Effector CD4-positive, alpha-beta T cell (primary cell): ENCODE measurements around the gene MT2A.
"Not testable (repeated sequence)": the region's sequence is repeated elsewhere in the genome, so short reads cannot be mapped to it uniquely, and the experiment has no call there.

Experiments used
- DNase-seq: peaks from one replicate; pipeline ENCODE4 v3.0.0-alpha.2; 2020

MT2A gene

DNA sequence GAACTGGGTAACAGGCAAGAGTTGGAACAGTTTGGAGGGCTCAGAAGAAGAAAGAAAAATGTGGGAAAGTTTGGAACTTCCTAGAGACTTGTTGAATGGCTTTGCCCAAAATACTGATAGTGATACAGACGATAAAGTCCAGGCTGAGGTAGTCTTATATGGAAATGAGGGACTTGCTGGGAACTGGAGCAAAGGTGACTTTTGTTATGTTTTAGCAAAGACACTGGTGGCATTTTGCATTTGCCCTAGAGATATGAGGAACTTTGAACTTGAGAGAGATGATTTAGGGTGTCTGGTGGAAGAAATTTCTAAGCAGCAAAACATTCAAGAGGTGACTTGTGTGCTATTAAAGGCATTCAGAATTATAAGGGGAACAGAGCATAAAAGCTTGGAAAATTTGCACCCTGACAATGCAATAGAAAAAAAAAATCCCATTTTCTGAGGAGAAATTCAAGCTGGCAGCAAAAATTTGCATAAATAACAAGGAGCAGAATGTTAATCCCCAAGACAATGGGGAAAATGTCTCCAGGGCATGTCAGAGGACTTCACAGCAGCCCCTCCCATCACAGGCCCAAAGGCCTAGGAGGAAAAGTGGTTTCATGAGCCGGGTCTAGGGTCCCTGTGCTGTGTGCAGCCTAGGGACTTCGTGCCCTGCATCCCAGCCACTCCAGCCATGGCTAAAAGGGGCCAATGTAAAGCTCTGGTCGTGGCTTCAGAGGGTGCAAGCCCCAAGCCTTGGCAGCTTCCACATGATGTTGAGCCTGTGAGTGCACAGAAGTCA is 13.5 kb downstream of the MT2A start:
- DNase-seq: not testable (repeated sequence)

DNA sequence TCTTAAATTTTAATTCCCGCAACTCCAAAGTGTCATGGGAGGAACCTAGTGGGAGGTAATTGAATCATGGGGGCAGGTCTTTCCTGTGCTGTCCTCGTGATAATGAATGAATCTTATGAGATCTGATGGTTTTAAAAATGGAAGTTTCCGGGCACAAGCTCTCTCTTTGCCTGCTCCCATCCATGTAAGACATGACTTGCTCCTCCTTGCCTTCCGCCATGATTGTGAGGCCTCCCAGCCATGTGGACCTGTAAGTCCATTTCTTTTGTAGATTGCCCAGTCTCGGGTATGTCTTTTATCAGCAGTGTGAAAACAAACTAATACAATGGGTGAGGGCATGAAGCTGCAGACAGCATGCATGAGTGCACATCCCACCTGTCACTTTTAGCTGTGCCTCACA is 14.8 kb downstream of the MT2A start:
- not testable (repeated sequence) for DNase-seq

DNA sequence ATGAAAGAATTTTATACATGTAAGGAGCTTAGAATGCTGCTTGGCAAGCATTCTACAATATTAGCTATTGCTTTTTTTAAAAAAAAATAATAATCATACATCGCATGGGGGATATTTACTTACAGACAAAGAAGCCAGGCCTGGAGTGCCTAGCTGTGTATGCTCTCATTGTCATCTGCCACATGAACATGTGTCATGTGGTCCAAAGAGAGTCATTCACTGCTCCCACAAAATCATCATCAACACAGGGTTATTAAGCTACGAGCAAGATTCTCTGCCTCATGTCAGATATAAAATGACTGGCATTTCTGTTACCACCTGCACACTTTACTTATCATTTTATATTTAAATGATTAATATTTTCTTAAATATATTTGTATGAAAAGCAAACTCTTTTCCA is 15.3 kb downstream of the MT2A start:
- no peak for DNase-seq

DNA sequence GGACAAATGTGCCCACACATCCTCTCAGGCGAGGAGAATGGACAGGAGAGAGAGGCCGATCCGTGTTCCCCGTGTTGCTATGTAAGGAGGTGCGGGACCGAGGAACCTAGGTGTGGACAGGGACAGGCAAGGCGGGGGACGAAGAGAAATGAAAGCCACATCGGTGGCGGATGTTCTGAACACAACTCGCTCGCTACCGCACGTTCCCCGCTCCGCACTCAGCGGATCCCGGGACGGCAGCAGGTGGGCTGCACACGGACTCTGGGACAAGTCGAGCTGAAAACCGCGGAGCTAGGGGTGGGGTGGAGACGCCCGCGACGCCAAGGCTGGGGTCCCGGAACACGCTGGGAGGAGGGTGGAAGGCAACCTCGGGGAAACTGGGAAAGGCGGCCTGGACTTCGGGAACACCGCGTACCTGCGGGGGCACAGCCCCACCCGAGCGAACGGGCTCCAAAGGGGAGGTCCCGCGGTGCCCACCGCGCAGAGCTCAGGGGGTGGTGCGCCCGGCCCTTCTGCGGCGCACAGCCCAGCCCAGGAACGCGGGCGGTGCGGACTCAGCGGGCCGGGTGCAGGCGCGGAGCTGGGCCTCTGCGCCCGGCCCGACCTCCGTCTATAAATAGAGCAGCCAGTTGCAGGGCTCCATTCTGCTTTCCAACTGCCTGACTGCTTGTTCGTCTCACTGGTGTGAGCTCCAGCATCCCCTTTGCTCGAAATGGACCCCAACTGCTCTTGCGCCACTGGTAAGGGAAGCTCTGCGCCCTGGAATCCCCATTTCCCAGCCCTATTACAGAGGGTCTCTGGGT is 17.0 kb downstream of the MT2A start, which contains the start of gene MT1E:
TSS of gene MT1E (plus strand) at position 642 of the 803 bp plus-strand sequence. CDS start at position 713, 71 bp downstream.
- DNase-seq: peak; percentile 18

DNA sequence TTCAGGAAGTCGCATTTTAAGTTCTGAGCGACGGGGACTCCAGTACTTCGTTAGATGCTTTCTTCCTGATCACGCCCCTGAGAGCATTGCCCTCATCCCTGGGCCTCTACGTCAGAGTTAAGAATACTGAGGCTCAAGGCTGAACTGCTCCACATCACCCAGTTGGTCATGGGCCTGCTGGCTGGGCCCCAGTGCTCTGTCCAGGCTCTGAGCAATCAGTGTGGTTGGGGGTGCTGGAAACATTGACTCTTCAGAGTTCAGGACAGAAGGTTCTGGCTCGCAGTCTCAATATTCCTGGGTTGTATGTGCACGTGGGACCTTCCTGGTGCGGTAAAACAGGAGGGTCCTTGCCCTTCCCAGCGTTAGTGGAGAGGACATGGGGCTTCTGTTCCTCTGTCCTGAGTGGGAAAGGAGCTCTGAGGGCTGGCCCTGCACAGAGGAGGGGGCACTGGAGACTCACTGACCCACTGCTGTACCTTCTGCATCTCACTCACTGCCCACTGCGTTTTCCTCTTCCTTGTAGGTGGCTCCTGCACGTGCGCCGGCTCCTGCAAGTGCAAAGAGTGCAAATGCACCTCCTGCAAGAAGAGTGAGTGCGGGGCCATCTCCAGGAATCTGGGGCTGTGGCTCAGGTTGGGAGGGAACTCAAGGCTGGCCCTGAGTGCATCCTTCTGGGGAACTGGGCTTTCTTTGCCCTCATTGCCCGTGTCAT is 17.7 kb downstream of the MT2A start:
- DNase-seq: no peak

DNA sequence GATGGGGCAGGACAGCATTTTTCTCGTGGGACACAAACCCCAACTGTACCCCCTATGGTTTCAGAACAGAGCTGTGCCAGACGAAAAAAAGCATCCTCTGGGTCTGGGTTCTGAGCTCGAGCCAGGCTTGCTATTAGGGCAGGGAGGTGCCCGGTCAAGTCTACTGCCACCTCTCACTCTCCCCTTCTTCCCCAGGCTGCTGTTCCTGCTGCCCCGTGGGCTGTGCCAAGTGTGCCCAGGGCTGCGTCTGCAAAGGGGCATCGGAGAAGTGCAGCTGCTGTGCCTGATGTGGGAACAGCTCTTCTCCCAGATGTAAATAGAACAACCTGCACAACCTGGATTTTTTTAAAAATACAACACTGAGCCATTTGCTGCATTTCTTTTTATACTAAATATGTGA is 18.3 kb downstream of the MT2A start:
- no peak for DNase-seq

DNA sequence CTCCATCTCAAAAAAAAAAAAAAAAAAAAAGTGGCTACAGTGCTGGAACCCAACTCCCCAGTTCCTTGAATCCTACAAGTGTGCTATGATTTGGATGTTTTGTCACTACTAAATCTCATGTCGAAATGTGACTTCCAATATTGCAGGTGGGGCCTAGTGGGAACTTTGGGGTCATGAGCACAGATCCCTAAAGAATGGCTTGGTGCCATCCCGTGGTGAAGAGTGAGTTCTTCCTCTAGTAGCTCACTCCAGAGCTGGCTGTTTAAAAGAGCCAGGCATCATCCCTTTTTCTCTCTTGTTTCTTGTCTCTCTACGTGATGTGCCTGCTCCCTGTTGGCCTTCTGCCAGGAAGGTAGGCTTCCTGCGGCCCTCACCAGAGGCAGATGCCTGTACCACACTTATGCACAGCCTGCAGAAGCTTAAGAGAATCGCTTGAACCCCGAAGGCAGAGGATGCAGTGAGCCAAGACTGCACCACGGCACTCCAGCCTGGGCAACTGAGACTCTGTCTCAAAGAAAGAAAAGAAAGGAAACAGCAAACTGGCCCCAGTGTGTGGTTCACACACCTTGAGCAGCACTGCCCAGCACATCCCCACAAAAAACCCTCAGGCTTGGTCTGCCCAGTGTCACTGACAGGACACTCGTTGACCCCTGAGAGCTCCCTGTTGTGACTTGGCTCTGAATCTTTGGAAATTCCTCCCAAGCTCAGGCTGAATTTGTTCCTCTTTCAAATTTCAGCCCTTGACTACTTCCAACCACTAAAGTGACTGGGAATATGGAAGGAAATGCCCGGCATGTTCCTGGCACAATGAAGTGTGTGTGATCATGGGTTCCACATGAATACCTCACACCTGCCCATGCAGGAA is 20.3 kb downstream of the MT2A start:
- no peak for DNase-seq

DNA sequence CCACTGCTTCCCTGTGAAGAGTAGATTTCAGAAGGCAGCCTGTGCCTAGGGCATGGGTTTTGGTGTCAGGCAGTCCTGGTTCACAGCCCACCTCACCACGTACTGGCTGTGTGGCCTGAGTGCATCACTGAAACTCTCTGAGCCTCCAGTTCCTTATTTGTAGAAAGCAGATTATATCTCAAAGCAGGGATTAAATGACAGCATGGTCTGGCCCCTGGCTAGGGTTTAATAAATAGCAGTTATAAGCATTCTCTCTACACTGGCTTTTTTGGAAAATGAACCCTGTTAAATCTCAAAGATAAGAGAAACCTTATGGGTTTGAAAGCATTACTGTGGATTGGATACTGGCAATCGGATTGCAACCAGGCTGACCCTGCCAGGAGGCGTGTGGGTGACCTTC is 21.1 kb downstream of the MT2A start:
- DNase-seq: no peak

DNA sequence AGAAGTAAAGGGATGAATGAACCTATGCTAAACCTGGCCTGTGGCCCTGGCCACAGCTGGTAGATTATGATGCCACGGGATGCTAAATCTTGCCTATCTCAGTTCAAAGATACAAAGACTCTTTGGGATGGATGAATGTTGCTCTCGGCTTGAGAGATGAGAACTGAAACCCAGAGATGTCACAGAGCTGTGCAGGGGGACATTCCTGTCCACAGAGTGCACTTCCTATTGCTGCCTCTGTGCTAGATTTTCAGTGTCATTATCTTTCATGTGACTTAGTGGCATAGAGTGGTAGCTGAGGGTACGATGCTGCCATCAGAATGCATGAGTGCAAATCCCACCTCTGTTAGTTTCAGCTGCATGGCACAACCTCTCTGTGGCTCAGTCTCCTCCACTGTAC is 21.8 kb downstream of the MT2A start:
- DNase-seq: no peak

DNA sequence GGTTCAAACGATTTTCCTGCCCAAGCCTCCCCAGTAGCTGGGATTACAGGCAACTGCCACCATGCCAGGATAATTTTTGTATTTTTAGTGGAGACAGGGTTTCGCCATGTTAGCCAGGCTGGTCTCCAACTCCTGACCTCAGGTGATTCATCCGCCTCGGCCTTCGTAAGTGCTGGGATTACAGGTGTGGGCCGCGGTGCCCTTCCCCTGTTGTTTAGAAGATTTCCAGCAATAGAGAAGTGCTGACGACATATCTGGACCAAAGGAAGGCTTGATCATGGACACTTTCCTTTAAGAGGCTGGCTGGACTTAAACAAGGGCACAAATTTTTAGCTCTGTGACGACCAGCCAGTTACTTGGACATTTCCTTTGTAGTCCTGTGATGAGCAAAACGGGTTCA is 22.8 kb downstream of the MT2A start:
- no peak for DNase-seq

DNA sequence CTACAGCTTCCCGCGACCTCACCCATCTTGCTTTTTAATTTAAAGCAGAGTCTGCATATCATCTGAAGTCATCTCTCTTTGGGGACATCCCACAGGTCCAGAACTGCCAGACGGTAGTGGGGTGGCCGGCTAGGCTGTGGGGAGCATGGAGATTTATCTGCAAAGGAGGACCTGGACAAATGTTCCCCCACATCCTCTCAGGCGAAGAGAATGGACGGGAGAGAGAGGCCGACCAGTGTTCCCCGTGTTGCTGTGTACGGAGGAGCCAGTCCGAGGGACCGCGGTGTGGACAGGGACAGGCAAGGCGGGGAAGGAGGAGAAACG is 23.4 kb downstream of the MT2A start:
- DNase-seq: no peak

DNA sequence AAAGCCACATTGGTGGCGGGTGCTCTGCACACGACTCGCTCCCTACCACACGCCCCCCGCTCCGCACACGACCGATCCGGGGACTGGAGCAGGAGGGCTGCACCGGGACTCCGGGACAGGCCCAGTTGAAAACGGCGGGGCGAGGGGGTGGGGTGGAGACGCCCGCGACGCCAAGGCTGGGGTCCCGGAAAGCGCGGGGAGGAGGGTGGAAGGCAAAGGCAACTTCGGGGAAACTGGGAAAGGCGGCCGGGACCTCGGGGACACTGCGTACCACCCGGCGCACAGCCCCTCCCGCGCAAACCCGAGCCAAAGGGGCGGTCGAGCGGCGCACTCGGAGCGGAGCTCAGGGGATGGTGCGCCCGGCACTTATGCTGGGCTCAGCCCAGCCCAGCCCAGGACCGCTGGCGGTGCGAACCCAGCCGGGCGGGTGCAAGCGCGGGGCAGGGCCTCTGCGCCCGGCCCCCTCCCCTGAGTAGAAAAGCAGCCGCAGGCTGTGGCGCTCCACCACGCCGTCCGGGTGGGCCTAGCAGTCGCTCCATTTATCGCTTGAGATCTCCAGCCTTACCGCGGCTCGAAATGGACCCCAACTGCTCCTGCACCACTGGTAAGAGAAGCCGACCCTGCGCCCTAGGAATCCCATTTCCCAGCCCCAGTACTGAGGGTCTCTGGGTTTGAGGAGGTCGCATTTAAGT is 23.9 kb downstream of the MT2A start, which contains the start of gene MT1M:
TSS of gene MT1M (plus strand) at position 504 of the 692 bp plus-strand sequence. CDS start at position 577, 73 bp downstream.
- no peak for DNase-seq

DNA sequence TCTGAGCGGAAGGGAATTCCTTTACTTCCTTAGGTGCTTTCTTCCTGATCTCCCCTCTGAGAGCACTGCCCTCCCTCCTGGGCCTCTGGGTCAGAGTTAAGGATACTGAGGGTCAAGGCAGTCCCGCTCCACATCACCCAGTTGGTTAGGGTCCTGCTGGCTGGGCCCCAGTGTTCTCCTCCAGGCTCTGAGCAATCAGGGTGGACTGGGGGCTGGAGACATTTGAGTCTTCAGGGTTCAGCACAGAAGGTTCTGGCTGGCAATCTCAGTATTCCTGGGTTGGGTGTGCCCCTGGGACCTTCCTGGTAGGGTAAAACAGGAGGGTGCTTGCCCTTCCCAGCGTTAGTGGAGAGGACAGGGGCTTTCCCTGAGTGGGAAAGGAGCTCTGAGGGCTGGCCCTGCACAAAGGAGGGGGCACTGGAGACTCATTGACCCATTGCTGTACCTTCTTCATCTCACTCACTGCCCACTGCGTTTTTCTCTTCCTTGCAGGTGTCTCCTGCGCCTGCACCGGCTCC is 24.5 kb downstream of the MT2A start:
- no peak for DNase-seq

DNA sequence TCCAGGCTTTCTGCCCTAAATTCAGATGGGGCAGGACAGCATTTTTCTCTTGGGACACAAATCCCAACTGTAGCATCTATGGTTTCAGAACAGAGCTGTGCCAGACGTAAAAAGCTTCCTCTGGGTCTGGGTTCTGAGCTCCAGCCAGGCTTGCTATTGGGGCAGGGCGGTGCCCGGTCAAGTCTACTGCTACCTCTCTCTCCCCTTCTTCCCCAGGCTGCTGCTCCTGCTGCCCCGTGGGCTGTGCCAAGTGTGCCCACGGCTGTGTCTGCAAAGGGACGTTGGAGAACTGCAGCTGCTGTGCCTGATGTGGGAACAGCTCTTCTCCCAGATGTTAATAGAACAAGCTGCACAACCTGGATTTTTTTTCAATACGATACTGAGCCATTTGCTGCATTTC is 25.2 kb downstream of the MT2A start:
- DNase-seq: no peak

DNA sequence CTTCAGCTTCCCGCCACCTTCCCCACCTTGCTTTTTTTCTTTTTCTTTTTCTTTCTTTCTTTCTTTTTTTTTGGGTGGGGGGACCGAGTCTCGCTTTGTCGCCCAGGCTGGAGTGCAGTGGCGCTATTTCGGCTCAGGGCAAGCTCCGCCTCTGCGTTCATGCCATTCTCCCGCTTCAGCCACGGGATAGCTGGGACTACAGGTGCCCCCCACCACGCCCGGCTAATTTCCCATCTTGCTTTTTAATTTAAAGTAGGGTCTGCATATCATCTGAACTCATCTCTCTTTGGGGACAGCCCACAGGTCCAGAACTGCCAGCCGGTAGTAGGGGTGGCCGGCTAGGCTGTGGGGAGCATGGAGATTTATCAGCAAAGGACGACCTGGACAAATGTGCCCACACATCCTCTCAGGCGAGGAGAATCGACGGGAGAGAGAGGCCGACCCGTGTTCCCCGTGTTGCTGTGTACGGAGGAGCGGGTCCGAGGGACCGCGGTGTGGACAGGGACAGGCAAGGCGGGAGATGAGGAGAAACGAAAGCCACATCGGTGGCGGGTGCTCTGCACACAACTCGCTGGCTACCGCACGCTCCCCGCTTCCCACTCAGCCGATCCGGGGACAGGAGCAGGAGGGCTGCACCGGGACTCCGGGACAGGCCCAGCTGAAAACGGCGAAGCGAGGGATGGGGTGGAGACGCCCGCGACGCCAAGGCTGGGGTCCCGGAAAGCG is 26.5 kb downstream of the MT2A start:
- DNase-seq: no peak

DNA sequence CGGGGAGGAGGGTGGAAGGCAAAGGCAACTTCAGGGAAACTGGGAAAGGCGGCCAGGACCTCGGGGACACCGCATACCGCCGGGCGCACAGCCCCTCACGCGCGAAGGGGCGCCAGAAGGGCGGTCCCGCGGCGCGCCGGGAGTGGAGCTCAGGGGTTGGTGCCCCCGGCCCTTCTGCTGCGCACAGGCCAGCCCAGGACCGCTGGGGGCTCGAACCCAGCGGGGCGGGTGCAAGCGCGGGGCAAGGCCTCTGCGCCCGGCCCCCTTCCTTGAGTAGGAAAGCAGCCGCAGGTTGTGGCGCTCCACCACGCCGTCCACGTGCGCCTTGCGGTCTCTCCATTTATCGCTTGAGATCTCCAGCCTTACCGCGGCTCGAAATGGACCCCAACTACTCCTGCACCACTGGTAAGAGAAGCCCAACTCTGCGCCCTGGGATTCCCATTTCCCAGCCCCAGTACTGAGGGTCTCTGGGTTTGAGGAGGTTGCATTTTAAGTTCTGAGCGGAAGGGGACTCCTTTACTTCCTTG is 27.1 kb downstream of the MT2A start:
- no peak for DNase-seq

DNA sequence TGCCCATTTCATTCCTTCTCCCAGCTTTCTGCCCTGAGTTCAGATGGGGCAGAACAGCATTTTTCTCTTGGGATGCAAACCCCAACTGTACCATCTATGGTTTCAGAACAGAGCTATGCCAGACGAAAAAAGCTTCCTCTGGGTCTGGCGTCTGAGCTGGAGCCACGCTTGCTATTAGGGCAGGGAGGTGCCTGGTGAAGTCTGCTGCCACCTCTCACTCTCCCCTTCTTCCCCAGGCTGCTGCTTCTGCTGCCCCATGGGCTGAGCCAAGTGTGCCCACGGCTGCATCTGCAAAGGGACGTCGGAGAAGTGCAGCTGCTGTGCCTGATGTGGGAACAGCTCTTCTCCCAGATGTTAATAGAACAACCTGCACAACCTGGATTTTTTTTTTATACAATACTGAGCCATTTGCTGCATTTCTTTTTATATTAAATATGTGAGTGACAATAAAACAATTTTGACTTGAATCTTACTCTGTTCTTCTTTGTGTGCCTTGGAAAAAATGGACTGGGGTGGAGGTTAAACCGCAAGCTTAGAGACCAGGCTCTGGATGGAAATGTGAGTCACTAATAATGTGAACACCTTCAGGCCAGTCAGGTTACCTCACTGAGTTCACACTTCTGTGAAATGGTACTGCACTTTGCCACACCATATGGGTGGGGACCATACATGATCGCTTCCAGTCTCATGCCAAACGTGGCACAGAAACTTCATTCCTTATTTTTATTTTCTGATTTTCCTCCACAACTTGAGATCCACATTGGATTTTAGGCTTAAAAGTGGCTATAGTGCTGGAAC is 28.4 kb downstream of the MT2A start:
- no peak for DNase-seq

DNA sequence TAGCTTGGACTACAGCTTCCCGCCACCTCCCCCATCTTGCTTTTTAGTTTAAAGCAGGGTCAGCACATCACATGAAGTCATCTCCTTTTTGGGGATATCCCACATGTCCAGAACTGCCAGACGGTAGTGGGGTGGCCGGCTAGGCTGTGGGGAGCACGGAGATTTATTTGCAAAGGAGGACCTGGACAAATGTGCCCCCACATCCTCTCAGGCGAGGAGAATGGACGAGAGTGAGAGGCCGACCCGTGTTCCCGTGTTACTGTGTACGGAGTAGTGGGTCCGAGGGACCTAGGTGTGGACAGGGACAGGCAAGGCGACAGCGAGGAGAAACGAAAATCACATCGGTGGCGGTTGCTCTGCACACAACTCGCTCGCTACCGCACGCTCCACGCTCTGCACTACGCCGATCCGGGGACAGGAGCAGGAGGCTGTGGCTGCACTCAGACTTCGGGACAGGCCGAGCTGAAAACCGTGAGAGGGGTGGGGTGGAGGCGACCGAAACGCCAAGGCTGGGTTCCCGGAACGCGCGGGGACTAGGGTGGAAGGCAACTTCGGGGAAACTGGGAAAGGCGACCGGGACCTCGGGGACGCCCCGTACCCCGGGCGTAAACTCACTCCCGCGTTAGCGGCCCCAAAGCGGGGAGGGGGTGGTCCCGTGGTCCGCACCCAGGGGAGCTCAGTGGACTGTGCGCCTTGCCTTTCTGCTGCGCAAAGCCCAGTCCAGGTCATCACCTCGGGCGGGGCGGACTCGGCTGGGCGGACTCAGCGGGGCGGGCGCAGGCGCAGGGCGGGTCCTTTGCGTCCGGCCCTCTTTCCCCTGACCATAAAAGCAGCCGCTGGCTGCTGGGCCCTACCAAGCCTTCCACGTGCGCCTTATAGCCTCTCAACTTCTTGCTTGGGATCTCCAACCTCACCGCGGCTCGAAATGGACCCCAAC is 29.7 kb downstream of the MT2A start, which contains the start of gene MT1A:
TSS of gene MT1A (plus strand) at position 853 of the 937 bp plus-strand sequence. CDS start at position 926, 73 bp downstream.
- no peak for DNase-seq
